GM18505 (cell line): ENCODE results near the gene PPP1R18.
"Not testable (repeated sequence)": the region's sequence is repeated elsewhere in the genome, so short reads cannot be mapped to it uniquely, and the experiment has no call there.

ENCODE experiments used
- ATAC-seq: cut with Tn5 transposase; IDR thresholded peaks from one replicate; pipeline ENCODE4 v1.9.1; 2021; ENCODE audit not compliant: unreplicated experiment
- POLR2A ChIP-seq: IDR thresholded peaks from 4 replicates; pipeline ENCODE4 v1.6.1; 2011; ENCODE audit warnings: borderline replicate concordance; ENCODE audit not compliant: insufficient read depth, insufficient read length; ENCODE audit errors: extremely low read depth

The PPP1R18 gene

GRCh38 chr6:30686009-30686907 lies at the start of gene PPP1R18:
TSS of gene PPP1R18 (minus strand) at chr6:30686645. CDS start at chr6:30686018, 627 bp downstream.
- no peak for ATAC-seq
- peak; percentile 55 for TF ChIP-seq POLR2A

GRCh38 chr6:30735668-30736314 lies 49.3 kb upstream of the PPP1R18 start:
- no peak for ATAC-seq
- TF ChIP-seq POLR2A, result no peak

GRCh38 chr6:30732237-30732943 lies 45.9 kb upstream of the PPP1R18 start:
- ATAC-seq, result no peak
- TF ChIP-seq POLR2A, result no peak

- no peak for TF ChIP-seq POLR2A
- ATAC-seq, result no peak
Observed at GRCh38 chr6:30730601-30731435, 44.4 kb upstream of the PPP1R18 start.

- TF ChIP-seq POLR2A, result no peak
- no peak for ATAC-seq
Observed at GRCh38 chr6:30727920-30728553, 41.6 kb upstream of the PPP1R18 start.

GRCh38 chr6:30726506-30727413 lies 40.3 kb upstream of the PPP1R18 start:
- TF ChIP-seq POLR2A, result no peak
- no peak for ATAC-seq

GRCh38 chr6:30725713-30726505 lies 39.5 kb upstream of the PPP1R18 start:
- ATAC-seq, result no peak
- no peak for TF ChIP-seq POLR2A

GRCh38 chr6:30724906-30725667 lies 38.6 kb upstream of the PPP1R18 start:
- ATAC-seq, result no peak
- no peak for TF ChIP-seq POLR2A

GRCh38 chr6:30723843-30724741 lies 37.6 kb upstream of the PPP1R18 start:
- TF ChIP-seq POLR2A, result peak; percentile 11
- ATAC-seq, result not testable (repeated sequence)
